Natural killer cell treated with Interleukin-12 subunit alpha and Interleukin-12 subunit beta and Interleukin-15 and Interleukin-18, amount 100 ng/mL, for 72 hours (primary cell): ENCODE measurements around the gene GPLD1. TPM values are rescaled to one million over a fixed set of nuclear protein-coding genes. Genes with fewer than 3 reads are reported as not detected.

Experiments used
- ATAC-seq, 2 donors: fragments of 150-1000 bp; cut with Tn5 transposase in 1 of 2; sonication (Bioruptor Pico), chemical (Tn5 transposase) in 1 of 2; 2 replicates each; pipeline ENCODE4 v1.10.0; 2021
- DNase-seq: peaks from one replicate; pipeline ENCODE4 v3.0.0; 2022; ENCODE audit warnings: low spot score
- H3K27ac Mint-ChIP-seq, 2 donors: 1 replicate in 1 of 2; 2 replicates in 1 of 2; pipeline ENCODE4 v1.8.0; 2022; ENCODE audit warnings: mixed read lengths in 2 of 2, mild to moderate bottlenecking in 1 of 2, moderate library complexity in 1 of 2
- H3K27me3 Mint-ChIP-seq, 2 donors: 1 replicate in 1 of 2; 2 replicates in 1 of 2; pipeline ENCODE4 v1.8.0; 2022; ENCODE audit warnings: mixed read lengths in 2 of 2
- H3K36me3 Mint-ChIP-seq: one replicate; pipeline ENCODE4 v1.8.0; 2022; ENCODE audit warnings: mixed read lengths
- H3K4me1 Mint-ChIP-seq, 2 donors: 1 replicate in 1 of 2; 2 replicates in 1 of 2; pipeline ENCODE4 v1.8.0; 2022; ENCODE audit warnings: low read depth in 2 of 2, mixed read lengths in 2 of 2, mild to moderate bottlenecking in 1 of 2
- H3K4me3 Mint-ChIP-seq: one replicate; pipeline ENCODE4 v1.8.0; 2022; ENCODE audit warnings: mixed read lengths
- H3K9me3 Mint-ChIP-seq: 2 replicates; pipeline ENCODE4 v1.8.0; 2022; ENCODE audit warnings: mixed read lengths
- total RNA-seq, 2 donors: library from RNA; stranded (reverse); gene quantifications; one replicate each; pipeline ENCODE4 v1.2.3, GENCODE V29; 2022

GPLD1 gene
- total RNA-seq, result under 1 TPM; 0.45 to 0.81 TPM

GRCh38 chr6:24489470-24489869 is at the start of gene GPLD1:
TSS of gene GPLD1 (minus strand) at chr6:24489578. CDS start at chr6:24489511, 67 bp downstream.
- peaks cover 8 to 11% of the 10 kb centered on the region in 2 donors for H3K4me1 Mint-ChIP-seq
- no peak within 1 kb of the TSS for H3K27ac Mint-ChIP-seq
- no peak within 1 kb of the TSS for H3K4me3 Mint-ChIP-seq
- no peaks in the 10 kb centered on the region for H3K9me3 Mint-ChIP-seq
- no peak for ATAC-seq
- H3K27me3 Mint-ChIP-seq, result peaks cover 0 to 3% of the 10 kb centered on the region in 2 donors
- no peaks in the 10 kb centered on the region for H3K36me3 Mint-ChIP-seq
- DNase-seq, result no peak

GRCh38 chr6:24537771-24538385 is 48.5 kb upstream of the GPLD1 start:
- H3K36me3 Mint-ChIP-seq, result no peaks in the 10 kb centered on the region
- H3K27me3 Mint-ChIP-seq, result no peaks in the 10 kb centered on the region

GRCh38 chr6:24537082-24537699 is 47.8 kb upstream of the GPLD1 start:
- Mint-ChIP-seq H3K4me3 (no peak overlapping the region), H3K4me1 (no peaks in the 10 kb centered on the region), H3K27ac (no peak overlapping the region), H3K9me3 (no peaks in the 10 kb centered on the region), H3K36me3 (no peaks in the 10 kb centered on the region), H3K27me3 (no peaks in the 10 kb centered on the region)
- no peak for DNase-seq
- peak in 1 of 2 donors; percentile 31 for ATAC-seq

More at GRCh38 chr6:24537771-24538385, 48.5 kb upstream of the GPLD1 start:
- no peak for DNase-seq
- no peak overlapping the region for H3K4me3 Mint-ChIP-seq
- no peak overlapping the region for H3K27ac Mint-ChIP-seq
- no peaks in the 10 kb centered on the region for H3K4me1 Mint-ChIP-seq
- ATAC-seq, result no peak
- no peaks in the 10 kb centered on the region for H3K9me3 Mint-ChIP-seq

- no peaks in the 10 kb centered on the region for H3K4me1 Mint-ChIP-seq
- no peaks in the 10 kb centered on the region for H3K27me3 Mint-ChIP-seq
- H3K27ac Mint-ChIP-seq, result no peak overlapping the region
- ATAC-seq, result no peak
- H3K9me3 Mint-ChIP-seq, result no peaks in the 10 kb centered on the region
- DNase-seq, result no peak
- H3K36me3 Mint-ChIP-seq, result no peaks in the 10 kb centered on the region
- no peak overlapping the region for H3K4me3 Mint-ChIP-seq
Observed at GRCh38 chr6:24536466-24536865, 47.1 kb upstream of the GPLD1 start.

- no peak overlapping the region for H3K27ac Mint-ChIP-seq
- H3K4me1 Mint-ChIP-seq, result no peaks in the 10 kb centered on the region
- no peaks in the 10 kb centered on the region for H3K36me3 Mint-ChIP-seq
- ATAC-seq, result no peak
- no peaks in the 10 kb centered on the region for H3K27me3 Mint-ChIP-seq
- H3K4me3 Mint-ChIP-seq, result no peak overlapping the region
- no peak for DNase-seq
- H3K9me3 Mint-ChIP-seq, result no peaks in the 10 kb centered on the region
Observed at GRCh38 chr6:24535210-24535609, 45.8 kb upstream of the GPLD1 start.

- no peak overlapping the region for H3K27ac Mint-ChIP-seq
- no peak overlapping the region for H3K4me3 Mint-ChIP-seq
- DNase-seq, result no peak
- no peak for ATAC-seq
- H3K9me3 Mint-ChIP-seq, result no peaks in the 10 kb centered on the region
- no peaks in the 10 kb centered on the region for H3K36me3 Mint-ChIP-seq
- H3K4me1 Mint-ChIP-seq, result no peaks in the 10 kb centered on the region
- no peaks in the 10 kb centered on the region for H3K27me3 Mint-ChIP-seq
Observed at GRCh38 chr6:24534329-24534728, 45.0 kb upstream of the GPLD1 start.

GRCh38 chr6:24529985-24530384 is 40.6 kb upstream of the GPLD1 start:
- DNase-seq (no peak), ATAC-seq (no peak)
- Mint-ChIP-seq H3K9me3 (no peaks in the 10 kb centered on the region), H3K36me3 (no peaks in the 10 kb centered on the region), H3K4me3 (no peak overlapping the region), H3K27ac (no peak overlapping the region), H3K27me3 (no peaks in the 10 kb centered on the region), H3K4me1 (no peaks in the 10 kb centered on the region)

- ATAC-seq (no peak), DNase-seq (no peak)
- H3K36me3 Mint-ChIP-seq, result no peaks in the 10 kb centered on the region
- H3K9me3 Mint-ChIP-seq, result no peaks in the 10 kb centered on the region
- no peak overlapping the region for H3K27ac Mint-ChIP-seq
- no peaks in the 10 kb centered on the region for H3K27me3 Mint-ChIP-seq
- H3K4me1 Mint-ChIP-seq, result no peaks in the 10 kb centered on the region
- H3K4me3 Mint-ChIP-seq, result no peak overlapping the region
Observed at GRCh38 chr6:24524805-24525204, 35.4 kb upstream of the GPLD1 start.

GRCh38 chr6:24524329-24524728 is 35.0 kb upstream of the GPLD1 start:
- DNase-seq (no peak), ATAC-seq (no peak)
- Mint-ChIP-seq H3K4me3 (no peak overlapping the region), H3K36me3 (no peaks in the 10 kb centered on the region), H3K4me1 (no peaks in the 10 kb centered on the region), H3K9me3 (no peaks in the 10 kb centered on the region), H3K27me3 (no peaks in the 10 kb centered on the region), H3K27ac (no peak overlapping the region)

GRCh38 chr6:24522228-24523176 is 33.1 kb upstream of the GPLD1 start:
- Mint-ChIP-seq H3K36me3 (no peaks in the 10 kb centered on the region), H3K4me1 (peaks cover 0 to 4% of the 10 kb centered on the region in 2 donors), H3K4me3 (no peak overlapping the region), H3K27me3 (no peaks in the 10 kb centered on the region), H3K9me3 (no peaks in the 10 kb centered on the region), H3K27ac (no peak overlapping the region)
- no peak for ATAC-seq
- DNase-seq, result no peak

GRCh38 chr6:24520929-24521546 is 31.7 kb upstream of the GPLD1 start:
- Mint-ChIP-seq H3K36me3 (no peaks in the 10 kb centered on the region), H3K27ac (no peak overlapping the region), H3K4me1 (peaks cover 0 to 4% of the 10 kb centered on the region in 2 donors), H3K27me3 (no peaks in the 10 kb centered on the region), H3K4me3 (no peak overlapping the region), H3K9me3 (no peaks in the 10 kb centered on the region)
- peak; percentile 69 to 73 for ATAC-seq
- no peak for DNase-seq

- ATAC-seq (peak in 1 of 2 donors; percentile 55), DNase-seq (no peak)
- H3K27me3 Mint-ChIP-seq, result no peaks in the 10 kb centered on the region
- peak overlapping the region; percentile 16 to 90 for H3K27ac Mint-ChIP-seq
- H3K4me3 Mint-ChIP-seq, result no peak overlapping the region
- no peaks in the 10 kb centered on the region for H3K36me3 Mint-ChIP-seq
- H3K9me3 Mint-ChIP-seq, result no peaks in the 10 kb centered on the region
- peaks cover 0 to 4% of the 10 kb centered on the region in 2 donors for H3K4me1 Mint-ChIP-seq
Observed at GRCh38 chr6:24517659-24518543, 28.5 kb upstream of the GPLD1 start.

GRCh38 chr6:24513602-24514001 is 24.2 kb upstream of the GPLD1 start:
- no peak overlapping the region for H3K4me3 Mint-ChIP-seq
- ATAC-seq (no peak), DNase-seq (no peak)
- H3K4me1 Mint-ChIP-seq, result peaks cover 0 to 4% of the 10 kb centered on the region in 2 donors
- H3K27ac Mint-ChIP-seq, result no peak overlapping the region
- H3K36me3 Mint-ChIP-seq, result peaks cover 5% of the 10 kb centered on the region
- H3K9me3 Mint-ChIP-seq, result no peaks in the 10 kb centered on the region
- no peaks in the 10 kb centered on the region for H3K27me3 Mint-ChIP-seq
